ENCODE results near the gene GPD1L.
"Not testable (repeated sequence)": the region's sequence is repeated elsewhere in the genome, so short reads cannot be mapped to it uniquely, and the experiment has no call there.

The GPD1L gene

DNA sequence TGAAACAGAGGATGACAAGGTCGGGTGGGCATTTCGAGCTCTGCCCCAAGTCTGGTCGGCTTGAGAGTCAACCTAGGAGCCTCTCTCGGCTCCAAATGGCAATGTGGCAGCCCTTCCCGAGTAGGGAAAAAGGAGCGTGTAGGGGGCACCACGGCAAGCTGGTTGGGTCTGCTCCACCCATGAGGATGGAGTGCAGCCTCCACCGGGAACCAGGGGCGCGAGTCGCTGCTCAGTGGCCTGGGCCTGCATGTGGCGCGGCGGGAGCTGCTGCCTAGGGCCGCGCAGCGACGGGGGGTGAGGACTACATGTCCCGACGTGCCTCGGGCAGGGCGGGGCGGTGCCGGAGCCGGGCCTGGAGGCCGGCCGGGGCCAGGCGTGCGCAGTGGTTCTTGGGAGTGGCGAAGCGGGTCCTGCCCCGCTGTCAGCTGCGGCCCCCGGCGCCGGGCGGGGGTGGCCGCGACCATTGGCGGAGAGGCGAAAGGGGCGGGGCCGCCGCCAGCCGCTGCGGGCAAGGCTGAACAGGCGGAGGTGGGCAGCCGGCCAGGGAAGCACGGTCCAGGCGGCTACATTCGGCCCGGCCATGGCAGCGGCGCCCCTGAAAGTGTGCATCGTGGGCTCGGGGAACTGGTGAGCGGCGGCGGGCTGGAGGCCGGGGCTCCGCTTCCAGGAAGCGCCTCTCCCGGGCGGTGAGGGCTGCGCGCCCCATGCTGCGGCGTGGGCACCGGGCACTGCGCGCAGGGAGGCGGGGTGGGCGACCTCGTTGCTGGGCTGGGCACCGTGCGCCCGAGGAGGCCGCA lies at the start of gene GPD1L:
Gene GPD1L (plus strand): TSS at position 489 of the 797 bp plus-strand sequence. CDS start 92 bp downstream, at position 581.
- peak; percentile 70 to 89 (median 77) for DNase-seq (ENCODE audit: low read depth in 3 of 3, low spot score in 1 of 3)

DNA sequence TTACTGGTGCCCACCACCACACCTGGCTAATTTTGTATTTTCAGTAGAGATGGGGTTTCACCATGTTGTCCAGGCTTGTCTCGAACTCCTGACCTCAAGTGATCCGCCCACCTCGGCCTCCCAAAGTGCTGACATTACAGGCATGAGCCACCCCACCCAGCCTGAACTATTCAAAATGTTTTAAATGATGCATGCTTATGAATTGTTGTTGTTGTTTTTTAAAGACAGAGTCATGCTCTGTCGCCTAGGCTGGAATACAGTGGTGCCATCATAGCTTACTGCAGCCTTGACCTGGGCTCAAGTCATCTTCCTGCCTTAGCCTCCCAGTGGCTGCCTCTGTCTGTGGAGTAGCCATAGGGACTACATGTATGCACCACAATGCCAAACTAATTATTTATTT lies 48.0 kb upstream of the GPD1L start:
- not testable (repeated sequence) for DNase-seq (ENCODE audit: low read depth in 3 of 3, low spot score in 1 of 3)

DNA sequence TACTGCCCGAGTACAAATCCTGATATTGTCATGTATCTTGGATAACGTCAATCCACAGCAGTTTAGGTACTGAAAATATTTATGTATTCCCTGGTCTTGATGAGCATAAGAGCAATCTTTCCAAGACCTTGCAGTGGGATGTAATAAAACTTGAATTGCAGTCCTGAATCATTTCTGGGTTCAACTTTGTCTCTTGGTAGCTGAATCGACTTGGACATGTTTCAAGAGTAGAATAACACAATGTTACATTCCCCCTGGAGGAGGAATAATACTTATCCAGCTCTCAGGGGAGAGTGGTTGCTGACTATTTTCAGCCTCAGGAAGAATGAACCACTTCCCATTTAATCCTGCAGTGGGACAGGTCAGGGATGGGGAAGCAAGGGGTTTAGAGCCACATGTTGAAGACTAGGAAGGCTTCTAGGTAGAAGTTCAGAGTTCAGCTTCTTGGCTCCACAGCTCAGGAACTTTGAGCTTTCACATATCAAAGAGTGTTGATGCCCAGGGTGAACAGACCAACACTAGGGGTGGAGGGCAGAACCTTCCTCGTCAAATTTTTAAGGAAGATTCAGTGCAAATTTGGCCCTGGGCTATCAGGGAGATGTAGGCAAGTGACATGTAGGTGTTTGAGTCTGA lies 43.4 kb upstream of the GPD1L start:
- DNase-seq (ENCODE audit: low read depth in 3 of 3, low spot score in 1 of 3) = no peak

DNA sequence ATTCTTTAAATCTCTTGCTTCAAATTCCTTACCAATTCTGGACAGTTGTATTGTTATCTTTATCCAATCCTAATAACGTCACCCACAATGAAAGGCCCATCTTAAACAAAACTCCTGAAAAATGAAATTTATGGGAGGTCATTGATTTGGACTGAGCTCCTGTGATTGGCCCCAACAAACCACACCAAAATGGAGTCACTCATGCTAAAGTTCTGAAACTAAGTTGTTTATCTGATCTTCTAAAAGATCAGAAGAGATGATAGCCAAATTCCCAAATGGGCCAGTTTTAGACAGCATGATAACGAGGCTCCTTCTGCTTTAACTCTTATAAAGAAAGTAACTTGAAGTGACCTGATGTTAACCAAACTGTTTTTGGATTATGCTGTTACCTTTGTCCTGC lies 39.7 kb upstream of the GPD1L start:
- no peak for DNase-seq (ENCODE audit: low read depth in 3 of 3, low spot score in 1 of 3)

DNA sequence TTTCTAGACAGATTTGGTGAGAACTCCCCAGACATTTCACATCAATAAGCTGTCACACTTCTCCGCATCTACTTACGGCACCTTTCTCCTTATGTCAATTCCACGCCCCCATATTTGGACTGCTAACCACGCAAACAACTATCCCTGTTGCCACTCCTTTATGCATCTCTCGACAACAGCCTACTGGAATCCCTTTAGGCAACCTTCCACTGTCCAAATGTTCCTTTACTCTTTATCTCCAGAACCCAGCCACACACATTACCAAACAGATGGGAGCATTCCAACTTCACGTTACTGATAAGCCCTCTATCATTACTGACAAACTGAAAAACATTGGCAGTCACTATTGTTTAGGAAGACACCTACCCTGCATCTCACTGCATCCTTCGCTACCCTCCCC lies 32.2 kb upstream of the GPD1L start:
- DNase-seq (ENCODE audit: low read depth in 3 of 3, low spot score in 1 of 3) = not testable (repeated sequence)

DNA sequence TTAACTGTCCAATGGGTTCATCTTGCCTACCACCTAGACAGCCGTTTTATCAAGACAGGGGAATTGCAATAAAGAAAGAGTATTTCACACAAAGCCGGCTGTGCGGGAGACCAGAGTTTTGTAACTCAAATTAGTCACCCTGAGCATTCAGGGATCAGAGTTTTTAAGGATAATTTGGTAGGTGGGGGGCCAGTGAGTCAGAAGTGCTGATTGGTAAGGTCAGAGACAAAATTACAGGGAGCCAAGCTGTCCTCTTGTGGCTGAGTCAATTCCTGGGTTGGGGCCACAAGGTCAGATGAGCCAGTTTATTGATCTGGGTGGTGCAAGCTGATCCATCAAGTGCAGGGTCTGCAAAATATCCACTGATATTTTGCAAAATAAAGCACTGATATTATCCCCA lies 29.9 kb upstream of the GPD1L start:
- no peak for DNase-seq (ENCODE audit: low read depth in 3 of 3, low spot score in 1 of 3)

DNA sequence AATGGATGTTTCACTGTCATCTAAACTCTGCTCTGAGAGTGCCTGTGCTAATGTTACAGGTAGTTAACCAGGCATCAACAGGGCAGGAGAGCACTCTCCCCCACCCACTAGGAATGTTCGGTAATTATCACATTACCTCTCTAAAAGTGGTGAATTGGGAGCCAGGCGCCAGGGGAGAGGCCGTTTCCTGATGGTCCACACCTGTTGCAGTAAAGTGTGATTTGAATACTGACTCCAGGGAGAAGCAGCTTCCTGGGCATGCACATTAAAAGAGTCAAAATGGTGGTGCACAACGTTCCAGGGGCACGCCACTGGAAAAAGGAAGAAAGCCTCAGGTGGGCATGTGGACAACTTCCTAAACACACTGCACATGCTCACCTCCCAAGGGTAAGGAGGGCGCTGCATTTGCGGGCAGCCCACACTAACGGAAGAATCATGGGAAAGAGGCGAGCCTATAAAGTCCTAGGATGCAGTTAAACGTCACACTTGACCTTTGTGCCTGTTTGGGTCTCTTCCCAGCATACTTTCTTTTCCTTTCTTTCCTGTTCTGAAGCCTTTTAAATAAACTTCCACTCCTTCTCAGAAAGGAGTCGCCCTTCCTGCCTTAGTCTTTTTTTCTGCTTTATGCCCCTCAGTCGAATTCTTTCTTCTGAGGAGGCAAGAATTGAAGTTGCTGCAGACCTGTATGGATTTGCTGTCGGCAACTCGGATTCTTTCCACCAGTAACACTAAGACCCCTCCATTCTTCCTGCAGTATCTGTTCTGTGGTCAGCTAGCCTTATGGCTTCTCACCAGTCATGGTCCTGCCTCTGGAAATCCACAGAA lies 28.9 kb upstream of the GPD1L start:
- no peak for DNase-seq (ENCODE audit: low read depth in 3 of 3, low spot score in 1 of 3)

DNA sequence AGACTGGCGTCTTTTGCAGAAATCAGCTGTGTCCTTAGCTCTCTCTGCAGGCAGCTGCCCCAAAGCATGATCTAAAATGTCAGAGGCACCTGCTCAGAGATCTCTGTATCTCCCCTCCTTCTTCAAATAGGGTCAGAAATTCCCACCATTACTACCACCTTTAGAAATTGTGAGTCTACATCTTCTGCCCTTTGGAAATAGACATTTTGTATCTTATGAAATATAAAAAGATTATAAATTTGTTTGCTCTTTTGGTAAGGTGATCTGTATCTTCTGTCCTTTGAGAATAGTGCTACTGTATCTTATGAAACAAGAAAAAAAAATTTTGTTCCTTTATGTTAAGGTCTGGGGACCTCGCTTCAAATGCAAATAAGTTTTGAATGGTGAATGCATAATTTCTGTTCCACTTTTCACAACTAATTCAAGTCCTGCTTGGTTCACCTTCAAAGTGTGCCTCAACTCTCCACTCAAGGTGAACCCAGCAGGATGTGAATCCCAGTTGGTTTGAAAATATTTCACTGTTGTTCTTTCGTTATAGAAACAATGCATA lies 28.3 kb upstream of the GPD1L start:
- DNase-seq (ENCODE audit: low read depth in 3 of 3, low spot score in 1 of 3) = no peak

DNA sequence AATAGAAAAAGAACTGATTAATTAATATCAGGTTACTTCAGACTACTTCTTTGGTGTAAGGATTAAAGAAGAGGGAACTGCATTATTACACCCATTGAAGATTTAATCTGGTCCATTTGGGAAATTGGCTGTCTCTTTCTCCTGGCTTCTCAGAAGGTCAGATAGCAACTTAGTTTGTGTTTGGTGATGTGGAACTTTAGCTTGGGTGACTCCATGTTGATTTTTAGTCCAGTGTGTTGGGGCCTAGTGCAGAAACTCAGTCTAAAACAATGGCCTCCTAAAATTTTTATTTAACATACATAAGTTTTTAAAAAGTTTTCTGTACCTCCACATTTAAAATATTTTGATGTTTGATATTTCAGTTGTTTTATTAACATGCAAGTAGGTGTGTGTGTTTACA lies 27.6 kb upstream of the GPD1L start:
- no peak for DNase-seq (ENCODE audit: low read depth in 3 of 3, low spot score in 1 of 3)

DNA sequence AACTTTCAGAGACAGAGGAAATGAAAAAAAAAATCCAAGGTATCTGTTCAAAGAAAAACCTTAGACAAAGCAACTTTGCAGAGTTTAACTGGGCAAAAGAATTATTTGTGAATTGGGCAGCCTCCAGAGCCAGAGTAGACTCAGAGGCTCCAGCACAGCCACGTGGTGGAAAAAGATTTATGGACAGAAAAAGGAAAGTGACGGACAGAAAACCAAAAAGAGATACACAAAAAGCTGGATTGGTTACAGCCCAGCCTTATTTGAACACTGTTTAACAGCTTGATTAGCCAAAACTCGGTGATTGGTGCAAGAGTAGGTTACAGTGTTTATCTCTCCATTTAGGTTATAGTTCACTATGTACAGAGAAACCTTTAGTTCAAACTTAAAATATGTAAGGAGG lies 23.7 kb upstream of the GPD1L start:
- no peak for DNase-seq (ENCODE audit: low read depth in 3 of 3, low spot score in 1 of 3)

DNA sequence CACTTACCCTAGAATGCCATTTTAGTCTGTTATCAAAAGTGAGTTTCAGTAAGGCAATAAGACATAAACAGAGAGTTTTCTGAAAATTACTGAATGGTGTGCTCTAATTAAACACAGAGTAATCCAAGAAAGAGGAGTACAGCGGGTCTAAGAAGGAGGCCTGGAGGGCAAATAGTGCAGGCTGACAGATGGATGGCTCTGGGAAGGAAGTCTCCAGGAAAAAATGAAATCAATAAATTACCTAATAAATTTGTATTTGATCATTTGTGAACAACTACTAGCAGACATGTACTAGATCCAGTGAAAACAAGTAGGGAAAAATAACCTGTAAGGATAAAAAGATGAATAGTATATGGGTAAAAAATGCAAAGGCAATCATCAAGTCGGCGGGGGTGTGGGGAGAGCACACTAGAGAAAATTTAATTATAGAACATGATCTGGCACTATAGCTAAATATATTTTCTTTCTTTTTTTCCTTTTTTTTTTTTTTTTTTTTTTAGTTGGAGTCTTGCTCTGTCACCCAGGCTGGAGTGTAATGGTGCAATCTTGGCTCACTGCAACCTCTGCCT lies 22.6 kb upstream of the GPD1L start:
- DNase-seq (ENCODE audit: low read depth in 3 of 3, low spot score in 1 of 3) = no peak

DNA sequence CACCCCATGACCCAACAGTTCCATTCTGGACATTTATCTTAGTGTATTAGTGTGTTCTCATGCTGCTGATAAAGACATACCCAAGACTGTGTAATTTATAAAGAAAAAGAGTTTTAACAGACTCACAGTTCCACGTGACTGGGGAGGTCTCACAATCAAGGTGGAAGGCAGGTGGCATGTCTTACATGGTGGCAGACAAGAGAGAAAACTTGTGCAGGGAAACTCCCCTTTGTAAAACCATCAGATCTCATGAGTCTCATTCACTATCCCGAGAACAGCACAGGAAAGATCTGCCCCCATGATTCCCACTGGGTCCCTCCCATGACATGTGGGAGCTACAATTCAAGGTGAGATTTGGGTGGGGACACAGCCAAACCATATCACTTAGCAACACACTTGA lies 21.6 kb upstream of the GPD1L start:
- no peak for DNase-seq (ENCODE audit: low read depth in 3 of 3, low spot score in 1 of 3)

DNA sequence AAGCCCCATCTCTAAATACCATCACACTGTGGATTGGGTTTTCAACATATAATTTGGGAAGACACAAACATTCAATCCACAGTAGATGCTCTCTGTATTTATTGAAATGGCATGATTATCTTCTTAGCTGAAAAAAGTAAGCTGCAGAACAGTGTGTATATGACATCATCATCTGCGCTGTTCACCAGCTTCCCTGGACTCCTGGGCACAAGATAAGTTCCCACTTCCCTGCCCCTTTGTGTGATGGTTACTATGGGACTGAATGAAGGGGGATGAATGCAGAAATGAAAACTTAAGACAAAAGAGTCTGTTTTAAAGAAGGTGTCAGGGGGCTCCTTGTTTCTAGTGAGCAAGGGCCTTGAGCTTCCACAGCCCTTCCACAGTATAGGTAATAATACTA lies 20.0 kb upstream of the GPD1L start:
- no peak for DNase-seq (ENCODE audit: low read depth in 3 of 3, low spot score in 1 of 3)

DNA sequence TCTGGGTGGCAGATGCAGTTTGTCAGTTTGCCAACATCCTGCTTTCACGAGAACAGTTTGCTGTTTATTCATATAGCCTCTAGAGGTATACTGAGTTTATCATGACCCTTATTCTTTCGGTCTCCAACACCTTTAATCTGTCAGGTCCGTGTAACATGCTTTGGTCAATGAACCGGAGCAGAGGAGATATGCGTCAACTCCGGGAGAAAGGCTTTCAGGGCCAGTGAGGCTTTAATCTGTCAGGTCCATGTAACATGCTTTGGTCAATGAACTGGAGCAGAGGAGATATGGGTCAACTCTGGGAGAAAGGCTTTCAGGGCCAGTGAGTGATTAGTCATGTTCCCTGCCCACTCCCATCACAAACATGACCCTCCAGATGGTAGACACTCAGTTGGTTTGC lies 16.9 kb upstream of the GPD1L start:
- DNase-seq (ENCODE audit: low read depth in 3 of 3, low spot score in 1 of 3) = no peak

DNA sequence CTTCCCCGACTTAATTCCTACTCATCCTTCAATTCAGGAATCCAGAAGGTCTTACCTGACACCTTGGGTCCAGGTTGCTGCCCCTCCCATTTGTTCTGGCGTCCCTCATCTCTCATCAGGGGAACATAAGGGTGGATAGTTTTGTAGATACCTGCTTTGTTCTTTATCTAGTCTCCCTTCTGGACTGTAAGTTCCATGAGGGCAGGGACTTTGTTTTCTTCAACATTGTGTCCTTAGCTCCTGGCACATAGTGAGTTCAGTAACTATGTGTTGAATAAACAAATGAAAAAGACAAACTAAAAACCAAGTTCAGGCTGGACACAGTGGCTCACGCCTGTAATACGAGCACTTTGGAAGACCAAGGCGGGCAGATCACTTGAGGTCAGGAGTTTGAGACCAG lies 13.2 kb upstream of the GPD1L start:
- DNase-seq (ENCODE audit: low read depth in 3 of 3, low spot score in 1 of 3) = no peak

DNA sequence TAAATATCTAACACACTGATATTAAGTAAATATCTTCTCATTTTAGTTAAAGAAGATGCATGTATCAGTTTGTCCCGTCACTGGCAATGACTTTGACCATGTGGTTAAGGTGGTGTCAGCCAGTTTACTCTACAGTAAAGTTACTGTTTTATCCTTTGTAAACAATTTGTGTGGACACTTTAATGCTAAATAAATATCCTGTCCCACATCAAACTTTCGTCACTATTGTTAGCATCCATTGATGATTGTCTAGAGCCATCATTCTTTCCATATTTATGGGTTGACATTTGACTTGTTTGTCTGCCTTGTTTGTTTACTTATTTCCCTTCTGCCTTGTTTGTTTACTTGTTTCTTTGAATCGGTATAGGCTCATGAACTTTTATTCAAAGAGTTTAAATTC lies 11.0 kb upstream of the GPD1L start:
- DNase-seq (ENCODE audit: low read depth in 3 of 3, low spot score in 1 of 3) = no peak

DNA sequence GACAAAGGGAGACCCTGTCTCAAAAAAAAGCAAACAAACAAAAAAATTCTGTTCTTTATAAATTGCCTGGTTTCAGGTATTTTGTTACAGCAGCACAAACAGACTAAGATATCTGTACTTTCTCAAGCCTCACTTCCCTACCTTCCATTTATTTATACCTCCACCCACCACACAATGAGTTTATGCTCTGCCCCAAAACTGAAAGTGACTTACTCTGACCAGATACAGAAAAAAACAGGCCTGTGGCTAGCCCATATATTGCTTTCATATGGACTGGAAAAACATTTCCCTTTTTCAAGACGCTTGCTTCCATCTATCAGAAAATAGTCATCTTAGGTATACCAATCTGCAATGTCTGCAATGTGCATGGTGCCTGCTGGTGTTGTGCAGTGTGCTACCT lies 8.7 kb upstream of the GPD1L start:
- DNase-seq (ENCODE audit: low read depth in 3 of 3, low spot score in 1 of 3) = no peak

DNA sequence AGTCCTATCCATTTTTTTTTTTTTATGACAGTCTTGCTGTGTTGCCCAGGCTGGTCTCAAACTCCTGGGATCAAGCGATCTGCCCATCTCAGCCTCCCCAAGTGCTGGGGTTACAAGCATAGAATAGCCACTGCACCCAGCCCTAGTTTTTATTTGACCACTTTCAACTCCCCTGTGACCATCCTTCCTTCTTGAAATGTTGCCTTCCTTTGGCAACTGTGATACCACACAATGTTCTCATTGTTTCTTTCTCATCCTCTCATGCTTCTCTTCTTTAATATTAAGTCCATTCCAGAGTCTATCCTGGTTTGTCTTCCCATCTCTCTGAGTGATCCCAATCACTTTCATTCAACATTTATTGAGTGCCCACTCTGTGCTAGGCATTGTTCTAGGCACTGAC lies 7.9 kb upstream of the GPD1L start:
- no peak for DNase-seq (ENCODE audit: low read depth in 3 of 3, low spot score in 1 of 3)

DNA sequence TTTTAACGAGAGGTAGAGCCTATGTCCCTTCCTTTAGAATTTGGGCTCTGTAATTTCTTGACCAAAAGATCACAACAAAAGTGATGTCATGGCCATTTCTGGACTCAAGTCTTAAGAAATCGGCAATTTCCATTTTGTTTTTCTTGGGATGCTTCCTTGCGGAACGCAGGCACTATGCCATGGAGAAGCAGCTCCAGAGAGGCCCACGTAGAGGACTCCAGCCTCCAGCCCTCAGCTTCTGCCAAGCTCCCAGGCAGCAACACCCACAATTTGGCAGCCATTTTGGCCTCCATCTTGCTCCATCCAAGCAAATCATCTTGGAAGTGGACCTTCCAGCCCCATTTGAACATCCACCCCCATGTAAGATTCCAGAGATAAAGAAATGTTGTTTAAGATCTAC lies 6.0 kb upstream of the GPD1L start:
- DNase-seq (ENCODE audit: low read depth in 3 of 3, low spot score in 1 of 3) = no peak

DNA sequence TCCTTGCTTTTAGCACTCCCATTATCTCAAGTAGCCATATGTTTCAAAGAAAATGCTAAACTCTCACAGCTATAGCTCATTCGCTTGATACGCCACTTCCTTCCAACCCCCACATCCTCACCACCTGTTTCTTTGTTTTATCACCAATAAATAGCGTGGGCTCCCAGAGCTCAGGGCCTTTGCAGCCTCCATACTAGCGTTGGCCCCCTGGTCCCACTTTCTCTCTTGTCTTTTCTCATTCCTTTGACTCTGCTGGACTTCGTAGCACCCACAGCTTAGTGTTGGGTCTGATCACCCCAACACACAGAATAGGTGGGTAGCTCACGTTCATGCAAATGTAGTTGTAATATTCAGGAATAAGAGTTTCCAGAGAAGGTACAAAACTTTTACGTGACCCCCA lies 4.1 kb upstream of the GPD1L start:
- DNase-seq (ENCODE audit: low read depth in 3 of 3, low spot score in 1 of 3) = no peak

DNA sequence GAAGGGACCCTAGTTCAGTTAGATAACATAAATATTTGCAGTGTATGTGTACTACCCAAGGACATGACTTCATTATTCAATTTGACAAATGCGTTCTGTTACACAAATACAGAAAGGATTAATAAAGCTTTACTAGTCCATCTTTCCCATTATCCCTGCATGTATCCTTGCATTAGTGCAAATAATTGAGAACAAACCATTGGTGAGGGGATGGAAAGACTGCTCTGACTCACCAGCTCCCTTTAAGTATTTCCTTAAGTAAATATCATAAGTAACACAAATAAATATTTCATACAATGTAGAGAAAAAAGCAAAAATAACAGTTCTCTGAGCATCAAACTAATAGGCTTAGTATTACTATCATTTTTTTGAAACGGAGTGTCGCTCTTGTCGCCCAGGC lies 1.9 kb upstream of the GPD1L start:
- no peak for DNase-seq (ENCODE audit: low read depth in 3 of 3, low spot score in 1 of 3)

Measured in stimulated activated CD4-positive, alpha-beta T cell treated with anti-CD3 and anti-CD28 coated beads, TNF-alpha, amount 100 ng/mL, for 1 hour (primary cell).